GM18867 (cell line): ENCODE data around the gene ZNF483.
"Not testable (repeated sequence)": the region's sequence is repeated elsewhere in the genome, so short reads cannot be mapped to it uniquely, and the experiment has no call there.

Experiments used
- ATAC-seq: cut with Tn5 transposase; IDR thresholded peaks from one replicate; pipeline ENCODE4 v1.9.1; 2021; ENCODE audit warnings: mild to moderate bottlenecking, moderate library complexity; ENCODE audit not compliant: unreplicated experiment

ZNF483 gene

GRCh38 chr9:111610149-111610548 lies 85.2 kb downstream of the ZNF483 start:
- no peak for ATAC-seq

- no peak for ATAC-seq
Observed at GRCh38 chr9:111610845-111611244, 85.9 kb downstream of the ZNF483 start.

GRCh38 chr9:111613436-111614040 lies 88.6 kb downstream of the ZNF483 start:
- ATAC-seq, result no peak

- ATAC-seq, result no peak
Observed at GRCh38 chr9:111615928-111616327, 90.9 kb downstream of the ZNF483 start.

- ATAC-seq, result not testable (repeated sequence)
Observed at GRCh38 chr9:111617349-111617748, 92.4 kb downstream of the ZNF483 start.

- ATAC-seq, result peak; percentile 59
Observed at GRCh38 chr9:111621895-111622480, 97.0 kb downstream of the ZNF483 start.

- no peak for ATAC-seq
Observed at GRCh38 chr9:111622626-111623025, 97.6 kb downstream of the ZNF483 start.
